Limb (tissue), 2 donors: ENCODE results near the gene CAPN12.

Source experiments
- DNase-seq, 2 donors: peaks; one replicate each; pipeline ENCODE4 v3.0.0-alpha.2; 2016; ENCODE audit errors: extremely low spot score in 2 of 2

CAPN12 gene

DNA sequence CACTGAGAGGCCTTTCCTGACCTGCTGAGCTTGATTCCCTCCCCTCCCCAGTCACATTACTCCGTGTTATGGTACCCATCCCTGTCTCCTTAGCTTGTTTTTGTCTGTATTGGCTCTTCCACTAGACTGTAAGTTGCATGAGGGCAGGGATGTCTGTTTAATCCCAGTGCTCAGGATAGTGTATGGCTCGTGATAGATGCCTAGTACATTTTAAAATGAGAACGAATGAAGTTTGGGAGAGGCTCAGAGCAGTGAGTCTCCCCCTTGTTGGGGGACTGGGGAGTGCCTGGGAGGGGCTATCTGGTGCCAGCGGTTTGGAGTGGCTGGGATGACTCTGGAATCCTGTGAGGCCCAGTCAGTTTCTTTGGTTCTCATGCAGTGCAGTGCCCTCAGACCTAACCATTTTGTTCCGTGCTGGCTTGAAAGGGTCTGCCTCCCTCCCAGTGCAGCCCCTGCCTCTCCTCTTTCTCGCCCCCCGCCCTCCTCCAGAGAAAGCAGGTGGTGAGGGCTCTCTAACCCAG is 61.3 kb downstream of the CAPN12 start:
- DNase-seq, result no peak

DNA sequence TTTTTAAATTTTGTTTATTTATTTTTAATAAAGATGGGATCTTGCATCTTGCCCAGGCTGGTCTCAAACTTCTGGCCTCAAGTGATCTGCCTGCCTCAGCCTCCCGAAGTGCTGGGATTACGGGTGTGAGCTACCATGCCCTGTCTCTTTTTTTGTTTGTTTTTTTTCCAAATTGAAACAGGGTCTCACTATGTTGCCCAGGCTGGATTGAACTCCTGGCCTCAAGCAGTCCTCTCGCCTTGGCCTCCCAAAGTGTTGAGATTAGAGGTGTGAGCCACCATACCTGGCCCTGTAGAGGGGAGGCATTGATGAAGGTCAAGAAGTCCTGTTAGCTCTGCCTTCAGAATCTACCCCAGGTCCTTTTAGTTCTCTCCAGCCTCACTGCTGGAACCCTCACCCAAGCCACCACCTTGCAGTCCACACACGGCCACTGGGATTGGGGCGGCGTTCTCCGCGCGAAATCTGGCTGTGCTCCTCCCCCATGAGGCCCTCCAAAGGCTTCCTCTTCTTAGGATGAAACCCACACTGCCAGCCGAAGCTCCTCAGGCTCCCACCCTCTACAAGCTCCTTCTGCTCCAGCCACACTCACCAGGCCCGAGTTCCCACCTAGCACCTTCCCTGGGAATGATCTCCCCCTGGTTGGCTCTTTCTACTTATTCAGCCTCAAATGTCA is 61.9 kb downstream of the CAPN12 start:
- DNase-seq, result no peak
